SK-N-SH (cell line): ENCODE measurements around the gene PCP2. TPM values are rescaled to one million over a fixed set of nuclear protein-coding genes. Genes with fewer than 3 reads are reported as not detected.

Source experiments
- CTCF ChIA-PET: fragments of 300-600, 350-600 bp; formaldehyde crosslinking; extraction: SDS; loops from one replicate; lab custom pipeline; 2021; lab: Yijun Ruan, JAX
- POLR2A ChIA-PET: fragments of 350-600 bp; sonication (Branson Sonifier 250); formaldehyde crosslinking; extraction: SDS; loops from one replicate; lab custom pipeline; 2020; ENCODE audit warnings: antibody characterized with exemption, inconsistent platforms; lab: Yijun Ruan, JAX
- DNase-seq: peaks from one replicate; pipeline ENCODE4 v3.0.0; 2012
- H2AFZ ChIP-seq: fragments of 200-600 bp; sonication (generic); 2 replicates; pipeline ENCODE4 v1.8.1; 2016; ENCODE audit warnings: antibody characterized with exemption, mild to moderate bottlenecking, low read depth
- H3F3A ChIP-seq: fragments of 200-600 bp; sonication (generic); replicated peaks from 2 replicates; pipeline ENCODE3; 2016; ENCODE audit warnings: antibody characterized with exemption, mild to moderate bottlenecking; ENCODE audit not compliant: insufficient read depth
- H3K27ac ChIP-seq, 2 experiments: fragments of 200-500 bp in 1 of 2; fragments of 200-600 bp in 1 of 2; sonication (Bioruptor generic) in 1 of 2; sonication (generic), shearing (Covaris generic) in 1 of 2; 2 replicates each; pipeline versions ENCODE4 v1.5.1 to v1.6.1; 2014 to 2016; ENCODE audit warnings: low read depth in 2 of 2, inconsistent platforms in 1 of 2, low read length in 1 of 2, mild to moderate bottlenecking in 1 of 2, mixed read lengths in 1 of 2
- H3K27me3 ChIP-seq: fragments of 200-600 bp; sonication (generic), shearing (Covaris generic); 2 replicates; pipeline ENCODE4 v1.6.1; 2016; ENCODE audit warnings: mixed run types; ENCODE audit not compliant: insufficient read depth
- H3K36me3 ChIP-seq, 2 experiments: fragments of 200-500 bp in 1 of 2; fragments of 200-600 bp in 1 of 2; sonication (Bioruptor generic) in 1 of 2; sonication (generic) in 1 of 2; replicated peaks in 1 of 2; 2 replicates each; pipeline versions ENCODE3 to v1.5.1; 2014 to 2016; ENCODE audit warnings: low read length in 1 of 2, mild to moderate bottlenecking in 1 of 2; ENCODE audit not compliant: insufficient read depth in 2 of 2, control insufficient read depth in 1 of 2
- H3K4me1 ChIP-seq, 2 experiments: fragments of 200-500 bp in 1 of 2; fragments of 200-600 bp in 1 of 2; sonication (Bioruptor generic) in 1 of 2; sonication (generic), shearing (Covaris generic) in 1 of 2; 2 replicates each; pipeline versions ENCODE4 v1.5.1 to v1.6.1; 2014 to 2016; ENCODE audit warnings: low read depth in 1 of 2, low read length in 1 of 2, mixed run types in 1 of 2; ENCODE audit not compliant: insufficient read depth in 2 of 2, control insufficient read depth in 1 of 2
- H3K4me2 ChIP-seq: fragments of 200-600 bp; sonication (generic), shearing (Covaris generic); 2 replicates; pipeline ENCODE4 v1.6.1; 2017; ENCODE audit warnings: mixed run types
- H3K4me3 ChIP-seq, 2 experiments: fragments of 200-500 bp in 1 of 2; fragments of 200-600 bp in 1 of 2; sonication (Bioruptor generic) in 1 of 2; sonication (generic), shearing (Covaris generic) in 1 of 2; 2 replicates each; pipeline versions ENCODE4 v1.5.1 to v1.8.1; 2014 to 2016; ENCODE audit warnings: low read depth in 2 of 2, inconsistent platforms in 1 of 2, low read length in 1 of 2, mild to moderate bottlenecking in 1 of 2, mixed read lengths in 1 of 2, moderate library complexity in 1 of 2
- H3K79me2 ChIP-seq: fragments of 200-600 bp; sonication (generic); 2 replicates; pipeline ENCODE4 v1.8.1; 2017; ENCODE audit warnings: mild to moderate bottlenecking; ENCODE audit not compliant: insufficient read depth
- H3K9ac ChIP-seq: fragments of 200-600 bp; sonication (generic); 2 replicates; pipeline ENCODE4 v1.6.1; 2017; ENCODE audit warnings: mixed run types
- H3K9me2 ChIP-seq: fragments of 200-600 bp; sonication (generic); 2 replicates; pipeline ENCODE4 v1.6.1; 2017; ENCODE audit warnings: mixed run types
- H3K9me3 ChIP-seq: fragments of 200-600 bp; sonication (generic); 2 replicates; pipeline ENCODE4 v1.6.1; 2017; ENCODE audit warnings: mixed run types, mild to moderate bottlenecking, moderate library complexity
- H4K20me1 ChIP-seq: fragments of 200-600 bp; sonication (generic); 2 replicates; pipeline ENCODE4 v1.6.1; 2017; ENCODE audit warnings: mild to moderate bottlenecking, mixed run types; ENCODE audit not compliant: insufficient read depth
- CHD2 ChIP-seq: fragments of 150-350 bp; IDR thresholded peaks from 2 replicates; pipeline ENCODE4 v1.6.1; 2018; ENCODE audit warnings: low read length; ENCODE audit not compliant: partially characterized antibody
- FOSL2 ChIP-seq: IDR thresholded peaks from 2 replicates; pipeline ENCODE4 v1.4.0; 2012; ENCODE audit warnings: low read depth, mild to moderate bottlenecking, moderate library complexity, borderline replicate concordance
- FOXM1 ChIP-seq: IDR thresholded peaks from 2 replicates; pipeline ENCODE4 v1.4.0; 2012; ENCODE audit warnings: low read depth, mild to moderate bottlenecking
- MEF2A ChIP-seq: IDR thresholded peaks from 2 replicates; pipeline ENCODE4 v1.4.0; 2012; ENCODE audit warnings: low read depth, borderline replicate concordance
- NFIC ChIP-seq: IDR thresholded peaks from 2 replicates; pipeline ENCODE4 v1.4.0; 2012; ENCODE audit warnings: borderline replicate concordance
- POLR2AphosphoS5 ChIP-seq: IDR thresholded peaks from 2 replicates; pipeline ENCODE4 v1.6.1; 2012; ENCODE audit warnings: low read depth, low read length
- RAD21 ChIP-seq: IDR thresholded peaks from 2 replicates; pipeline ENCODE4 v1.6.1; 2012; ENCODE audit warnings: mild to moderate bottlenecking, low read length
- RFX5 ChIP-seq: IDR thresholded peaks from 2 replicates; pipeline ENCODE4 v1.6.1; 2012; ENCODE audit warnings: mild to moderate bottlenecking, improper control_type of control experiment, low read length
- RXRA ChIP-seq: IDR thresholded peaks from 2 replicates; pipeline ENCODE4 v1.4.0; 2012; ENCODE audit warnings: low read depth, mild to moderate bottlenecking, borderline replicate concordance
- SIN3A ChIP-seq: IDR thresholded peaks from 2 replicates; pipeline ENCODE4 v1.6.1; 2012; ENCODE audit warnings: low read depth, mild to moderate bottlenecking, low read length, moderate library complexity, borderline replicate concordance
- TCF12 ChIP-seq: IDR thresholded peaks from 2 replicates; pipeline ENCODE4 v1.4.0; 2012
- WGBS: methylation state at CpG from one replicate; pipeline ENCODE4 v1.1.6; 2017; ENCODE audit warnings: low lambda C conversion rate; 5-methylcytosine and 5-hydroxymethylcytosine counted together
- polyA plus RNA-seq, 3 experiments: library from polyadenylated mRNA; depleted of rRNA; stranded (reverse); fragments of >200 nt; gene quantifications; 2 replicates each; pipeline ENCODE4 v1.2.3, GENCODE V29; 2012
- TF ChIP-seq, protein P1 (sequence below): IDR thresholded peaks from 2 replicates; pipeline ENCODE4 v1.6.1; 2012; ENCODE audit warnings: mild to moderate bottlenecking, low read depth, low read length, moderate library complexity
- TF ChIP-seq, protein P2 (sequence below): fragments of 150-350 bp; IDR thresholded peaks from 2 replicates; pipeline ENCODE4 v1.6.1; 2017; ENCODE audit warnings: antibody characterized with exemption, low read length, low read depth, borderline replicate concordance
- TF ChIP-seq, protein P3 (sequence below): IDR thresholded peaks from 2 replicates; pipeline ENCODE4 v1.4.0; 2012; ENCODE audit warnings: low read depth, borderline replicate concordance
- TF ChIP-seq, protein P4 (sequence below): IDR thresholded peaks from 2 replicates; pipeline ENCODE4; 2012
- TF ChIP-seq, protein P5 (sequence below): fragments of 150-350 bp; IDR thresholded peaks from 2 replicates; pipeline ENCODE4 v1.6.1; 2016; ENCODE audit warnings: mild to moderate bottlenecking, low read depth, low read length

The PCP2 gene
- polyA plus RNA-seq, 1 of the 3 experiments (the other 2 are of a cell fraction) = not detected

GRCh38 chr19:7611541-7612279 lies 21.8 kb downstream of the PCP2 start:
- H3K4me1 ChIP-seq = peaks cover 0 to 2% of the 10 kb centered on the region in 2 experiments; a peak in 1 of 4 replicates
- H3F3A ChIP-seq = no peaks in the 10 kb centered on the region
- H3K27me3 ChIP-seq = no peaks in the 10 kb centered on the region
- ChIA-PET POLR2A (interaction anchor here (1.2 kb wide), 1 partner anchor 15 kb away, joined by 3 read pairs; no protein-coding TSS in a partner anchor), CTCF (interaction anchor here (1.4 kb wide), 1 partner anchor 43 kb away, joined by 3 read pairs; no protein-coding TSS in a partner anchor)
- H3K27ac ChIP-seq = no peak overlapping the region
- no peaks in the 10 kb centered on the region for H3K79me2 ChIP-seq
- no peak overlapping the region for H2AFZ ChIP-seq
- no peaks in the 10 kb centered on the region for H4K20me1 ChIP-seq
- WGBS = 75% methylated on average over 7 of the region's 41 CpGs
- no peak for DNase-seq
- H3K36me3 ChIP-seq = no peaks in the 10 kb centered on the region
- no peaks in the 10 kb centered on the region for H3K9me3 ChIP-seq
- no peak overlapping the region for H3K4me2 ChIP-seq
- H3K9ac ChIP-seq = no peak overlapping the region
- no peaks in the 10 kb centered on the region for H3K9me2 ChIP-seq
- no peak overlapping the region for H3K4me3 ChIP-seq
- TF ChIP-seq, protein P1, sequence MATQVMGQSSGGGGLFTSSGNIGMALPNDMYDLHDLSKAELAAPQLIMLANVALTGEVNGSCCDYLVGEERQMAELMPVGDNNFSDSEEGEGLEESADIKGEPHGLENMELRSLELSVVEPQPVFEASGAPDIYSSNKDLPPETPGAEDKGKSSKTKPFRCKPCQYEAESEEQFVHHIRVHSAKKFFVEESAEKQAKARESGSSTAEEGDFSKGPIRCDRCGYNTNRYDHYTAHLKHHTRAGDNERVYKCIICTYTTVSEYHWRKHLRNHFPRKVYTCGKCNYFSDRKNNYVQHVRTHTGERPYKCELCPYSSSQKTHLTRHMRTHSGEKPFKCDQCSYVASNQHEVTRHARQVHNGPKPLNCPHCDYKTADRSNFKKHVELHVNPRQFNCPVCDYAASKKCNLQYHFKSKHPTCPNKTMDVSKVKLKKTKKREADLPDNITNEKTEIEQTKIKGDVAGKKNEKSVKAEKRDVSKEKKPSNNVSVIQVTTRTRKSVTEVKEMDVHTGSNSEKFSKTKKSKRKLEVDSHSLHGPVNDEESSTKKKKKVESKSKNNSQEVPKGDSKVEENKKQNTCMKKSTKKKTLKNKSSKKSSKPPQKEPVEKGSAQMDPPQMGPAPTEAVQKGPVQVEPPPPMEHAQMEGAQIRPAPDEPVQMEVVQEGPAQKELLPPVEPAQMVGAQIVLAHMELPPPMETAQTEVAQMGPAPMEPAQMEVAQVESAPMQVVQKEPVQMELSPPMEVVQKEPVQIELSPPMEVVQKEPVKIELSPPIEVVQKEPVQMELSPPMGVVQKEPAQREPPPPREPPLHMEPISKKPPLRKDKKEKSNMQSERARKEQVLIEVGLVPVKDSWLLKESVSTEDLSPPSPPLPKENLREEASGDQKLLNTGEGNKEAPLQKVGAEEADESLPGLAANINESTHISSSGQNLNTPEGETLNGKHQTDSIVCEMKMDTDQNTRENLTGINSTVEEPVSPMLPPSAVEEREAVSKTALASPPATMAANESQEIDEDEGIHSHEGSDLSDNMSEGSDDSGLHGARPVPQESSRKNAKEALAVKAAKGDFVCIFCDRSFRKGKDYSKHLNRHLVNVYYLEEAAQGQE = peak; percentile 88
- TF ChIP-seq MEF2A = no peak

- DNase-seq = no peak
- H3K9ac ChIP-seq = no peak overlapping the region
- H3K79me2 ChIP-seq = no peaks in the 10 kb centered on the region
- no peaks in the 10 kb centered on the region for H3K9me3 ChIP-seq
- no peaks in the 10 kb centered on the region for H3K4me1 ChIP-seq
- no peaks in the 10 kb centered on the region for H3K27me3 ChIP-seq
- CTCF ChIA-PET = interaction anchor here (1.8 kb wide), 1 partner anchor 70 kb away, joined by 6 read pairs; the partner anchor contains the start of gene TRAPPC5
- H3K4me3 ChIP-seq = no peak overlapping the region
- no peaks in the 10 kb centered on the region for H3K9me2 ChIP-seq
- no peaks in the 10 kb centered on the region for H3K36me3 ChIP-seq
- H3K4me2 ChIP-seq = no peak overlapping the region
- no peak overlapping the region for H3K27ac ChIP-seq
- no peak for TF ChIP-seq RFX5
- TF ChIP-seq, protein P2, sequence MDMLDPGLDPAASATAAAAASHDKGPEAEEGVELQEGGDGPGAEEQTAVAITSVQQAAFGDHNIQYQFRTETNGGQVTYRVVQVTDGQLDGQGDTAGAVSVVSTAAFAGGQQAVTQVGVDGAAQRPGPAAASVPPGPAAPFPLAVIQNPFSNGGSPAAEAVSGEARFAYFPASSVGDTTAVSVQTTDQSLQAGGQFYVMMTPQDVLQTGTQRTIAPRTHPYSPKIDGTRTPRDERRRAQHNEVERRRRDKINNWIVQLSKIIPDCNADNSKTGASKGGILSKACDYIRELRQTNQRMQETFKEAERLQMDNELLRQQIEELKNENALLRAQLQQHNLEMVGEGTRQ = no peak
- TF ChIP-seq, protein P3, sequence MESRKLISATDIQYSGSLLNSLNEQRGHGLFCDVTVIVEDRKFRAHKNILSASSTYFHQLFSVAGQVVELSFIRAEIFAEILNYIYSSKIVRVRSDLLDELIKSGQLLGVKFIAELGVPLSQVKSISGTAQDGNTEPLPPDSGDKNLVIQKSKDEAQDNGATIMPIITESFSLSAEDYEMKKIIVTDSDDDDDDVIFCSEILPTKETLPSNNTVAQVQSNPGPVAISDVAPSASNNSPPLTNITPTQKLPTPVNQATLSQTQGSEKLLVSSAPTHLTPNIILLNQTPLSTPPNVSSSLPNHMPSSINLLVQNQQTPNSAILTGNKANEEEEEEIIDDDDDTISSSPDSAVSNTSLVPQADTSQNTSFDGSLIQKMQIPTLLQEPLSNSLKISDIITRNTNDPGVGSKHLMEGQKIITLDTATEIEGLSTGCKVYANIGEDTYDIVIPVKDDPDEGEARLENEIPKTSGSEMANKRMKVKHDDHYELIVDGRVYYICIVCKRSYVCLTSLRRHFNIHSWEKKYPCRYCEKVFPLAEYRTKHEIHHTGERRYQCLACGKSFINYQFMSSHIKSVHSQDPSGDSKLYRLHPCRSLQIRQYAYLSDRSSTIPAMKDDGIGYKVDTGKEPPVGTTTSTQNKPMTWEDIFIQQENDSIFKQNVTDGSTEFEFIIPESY = no peak
- no peak for TF ChIP-seq RAD21
- no peak for TF ChIP-seq FOSL2
- no peak for TF ChIP-seq CHD2
- no peak for TF ChIP-seq NFIC
- TF ChIP-seq, protein P4, sequence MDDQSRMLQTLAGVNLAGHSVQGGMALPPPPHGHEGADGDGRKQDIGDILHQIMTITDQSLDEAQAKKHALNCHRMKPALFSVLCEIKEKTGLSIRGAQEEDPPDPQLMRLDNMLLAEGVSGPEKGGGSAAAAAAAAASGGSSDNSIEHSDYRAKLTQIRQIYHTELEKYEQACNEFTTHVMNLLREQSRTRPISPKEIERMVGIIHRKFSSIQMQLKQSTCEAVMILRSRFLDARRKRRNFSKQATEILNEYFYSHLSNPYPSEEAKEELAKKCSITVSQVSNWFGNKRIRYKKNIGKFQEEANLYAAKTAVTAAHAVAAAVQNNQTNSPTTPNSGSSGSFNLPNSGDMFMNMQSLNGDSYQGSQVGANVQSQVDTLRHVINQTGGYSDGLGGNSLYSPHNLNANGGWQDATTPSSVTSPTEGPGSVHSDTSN = no peak
- TF ChIP-seq RXRA = no peak
- no peak for TF ChIP-seq TCF12
- TF ChIP-seq, protein P5, sequence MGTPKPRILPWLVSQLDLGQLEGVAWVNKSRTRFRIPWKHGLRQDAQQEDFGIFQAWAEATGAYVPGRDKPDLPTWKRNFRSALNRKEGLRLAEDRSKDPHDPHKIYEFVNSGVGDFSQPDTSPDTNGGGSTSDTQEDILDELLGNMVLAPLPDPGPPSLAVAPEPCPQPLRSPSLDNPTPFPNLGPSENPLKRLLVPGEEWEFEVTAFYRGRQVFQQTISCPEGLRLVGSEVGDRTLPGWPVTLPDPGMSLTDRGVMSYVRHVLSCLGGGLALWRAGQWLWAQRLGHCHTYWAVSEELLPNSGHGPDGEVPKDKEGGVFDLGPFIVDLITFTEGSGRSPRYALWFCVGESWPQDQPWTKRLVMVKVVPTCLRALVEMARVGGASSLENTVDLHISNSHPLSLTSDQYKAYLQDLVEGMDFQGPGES = no peak
- no peak for TF ChIP-seq FOXM1
- TF ChIP-seq SIN3A = no peak
- no peak for TF ChIP-seq POLR2AphosphoS5
- POLR2A ChIA-PET = interaction anchor here (1.2 kb wide), 1 partner anchor 14 kb away, joined by 3 read pairs; no protein-coding TSS in a partner anchor
- 44% methylated on average over 14 of the region's 31 CpGs for WGBS
- H3F3A ChIP-seq = no peaks in the 10 kb centered on the region
- H2AFZ ChIP-seq = no peak overlapping the region
- no peaks in the 10 kb centered on the region for H4K20me1 ChIP-seq
Observed at GRCh38 chr19:7610491-7611240, 22.9 kb downstream of the PCP2 start.
